GM12872 (cell line): ENCODE results near the gene DRG2.

Source experiments
- TF ChIP-seq, protein P1 (sequence below): IDR thresholded peaks from 3 replicates; pipeline ENCODE4 v1.5.1; 2011; ENCODE audit warnings: low read depth, mild to moderate bottlenecking, low read length, moderate library complexity; ENCODE audit not compliant: insufficient read depth

Gene DRG2

GRCh38 chr17:18108401-18109312 lies 20.9 kb downstream of the DRG2 start, which contains the start of gene MYO15A:
Gene MYO15A (plus strand): TSS chr17:18108756. CDS start chr17:18118801, 10,045 bp downstream.
- TF ChIP-seq, protein P1, sequence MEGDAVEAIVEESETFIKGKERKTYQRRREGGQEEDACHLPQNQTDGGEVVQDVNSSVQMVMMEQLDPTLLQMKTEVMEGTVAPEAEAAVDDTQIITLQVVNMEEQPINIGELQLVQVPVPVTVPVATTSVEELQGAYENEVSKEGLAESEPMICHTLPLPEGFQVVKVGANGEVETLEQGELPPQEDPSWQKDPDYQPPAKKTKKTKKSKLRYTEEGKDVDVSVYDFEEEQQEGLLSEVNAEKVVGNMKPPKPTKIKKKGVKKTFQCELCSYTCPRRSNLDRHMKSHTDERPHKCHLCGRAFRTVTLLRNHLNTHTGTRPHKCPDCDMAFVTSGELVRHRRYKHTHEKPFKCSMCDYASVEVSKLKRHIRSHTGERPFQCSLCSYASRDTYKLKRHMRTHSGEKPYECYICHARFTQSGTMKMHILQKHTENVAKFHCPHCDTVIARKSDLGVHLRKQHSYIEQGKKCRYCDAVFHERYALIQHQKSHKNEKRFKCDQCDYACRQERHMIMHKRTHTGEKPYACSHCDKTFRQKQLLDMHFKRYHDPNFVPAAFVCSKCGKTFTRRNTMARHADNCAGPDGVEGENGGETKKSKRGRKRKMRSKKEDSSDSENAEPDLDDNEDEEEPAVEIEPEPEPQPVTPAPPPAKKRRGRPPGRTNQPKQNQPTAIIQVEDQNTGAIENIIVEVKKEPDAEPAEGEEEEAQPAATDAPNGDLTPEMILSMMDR: no peak

DNA sequence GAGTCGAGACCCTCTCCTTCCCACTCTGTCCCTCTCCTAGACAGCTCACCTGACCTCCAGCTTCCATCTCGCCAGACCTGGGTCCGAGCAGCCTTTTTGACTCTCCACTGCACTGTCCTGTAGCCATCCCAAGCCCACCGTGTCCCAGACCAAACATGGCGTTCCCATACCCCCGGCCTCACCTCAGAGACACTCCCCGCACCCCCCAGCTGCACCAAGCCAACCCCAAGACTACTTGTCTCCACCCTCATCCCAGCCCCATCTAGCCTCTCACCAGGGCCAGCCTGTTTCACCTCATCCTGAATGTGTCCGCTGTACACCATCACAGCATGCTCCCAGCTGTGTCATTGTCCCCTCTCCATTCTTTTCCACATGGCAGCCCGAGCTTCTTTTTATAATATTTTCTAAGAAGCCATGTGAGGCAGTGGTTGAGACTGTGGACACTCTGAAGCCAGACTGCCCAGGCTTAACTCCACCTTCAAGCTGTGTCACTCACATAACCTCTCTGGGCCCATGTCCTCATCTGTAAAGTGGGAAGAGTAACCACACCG lies 22.3 kb downstream of the DRG2 start:
- TF ChIP-seq, protein P1: no peak

DNA sequence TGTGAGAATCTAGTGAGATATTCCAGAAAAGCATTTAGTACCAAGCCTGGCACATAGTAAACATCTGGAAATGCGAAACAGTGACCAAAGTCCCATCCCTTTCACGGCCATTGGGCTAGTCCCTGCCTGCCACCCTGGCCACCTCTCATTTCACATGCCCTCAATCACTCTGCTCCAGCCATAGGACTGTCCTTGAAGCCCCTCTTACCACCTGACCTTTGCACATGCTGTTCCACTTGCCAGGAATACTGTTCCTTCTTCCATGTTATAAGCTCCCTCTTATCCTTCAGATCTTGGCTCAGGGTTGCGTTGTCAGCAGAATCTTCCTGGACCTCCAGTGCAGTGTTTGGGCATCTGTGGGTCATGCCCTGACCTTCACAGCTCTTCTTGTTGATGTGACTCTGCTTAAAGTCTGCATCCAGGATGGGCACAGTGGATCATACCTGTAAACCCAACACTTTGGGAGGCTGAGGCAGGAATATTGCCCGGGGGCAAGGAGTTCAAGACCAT lies 22.9 kb downstream of the DRG2 start:
- TF ChIP-seq, protein P1: no peak

DNA sequence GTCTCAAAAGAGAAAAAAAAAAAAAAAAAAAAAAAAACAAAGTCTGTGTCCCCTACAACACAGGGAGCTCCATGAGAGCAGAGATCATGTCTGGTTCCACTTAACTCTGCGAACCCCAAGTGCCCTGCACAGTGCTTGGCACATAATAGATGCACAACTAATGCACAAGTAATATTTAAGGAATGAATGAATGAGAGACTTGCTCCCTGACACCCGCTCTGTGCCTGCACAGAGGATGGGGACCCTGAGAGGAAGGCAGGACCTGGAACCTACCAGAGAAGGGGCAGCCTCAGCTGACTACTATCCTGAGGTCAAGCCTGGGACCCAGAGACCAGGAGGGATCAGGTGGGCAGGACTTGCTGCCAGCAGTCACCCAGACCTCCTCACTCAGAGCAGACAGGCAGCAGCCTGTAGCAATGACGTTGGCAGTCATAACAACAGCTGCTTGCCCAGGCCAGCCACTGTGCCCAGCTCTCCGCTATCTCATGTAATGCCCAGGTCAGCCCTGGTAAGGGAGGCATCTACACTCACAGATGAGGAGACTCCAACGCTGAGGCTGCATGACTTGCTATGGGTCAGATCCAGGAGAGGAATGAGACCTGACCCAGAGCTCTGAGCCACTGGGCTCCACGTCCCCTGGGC lies 23.7 kb downstream of the DRG2 start:
- TF ChIP-seq, protein P1: no peak

DNA sequence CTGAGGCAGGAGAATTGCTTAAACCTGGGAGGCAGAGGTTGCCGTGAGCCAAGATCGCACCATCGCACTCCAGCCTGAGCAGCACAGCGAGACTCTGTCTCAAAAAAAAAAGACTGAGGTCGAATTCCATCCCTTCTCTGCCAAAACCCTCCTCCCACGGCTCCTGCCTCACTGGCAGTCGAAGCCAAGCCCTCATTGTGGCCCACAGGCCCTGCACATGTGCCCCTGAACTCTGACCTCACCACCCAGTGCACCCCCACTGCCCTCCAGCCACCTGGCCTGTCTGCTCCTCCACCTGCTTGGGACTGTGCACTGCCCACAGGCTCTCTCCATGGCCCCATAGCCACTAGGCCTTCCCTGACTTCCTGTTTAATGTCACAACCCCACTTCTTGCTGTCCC lies 27.8 kb downstream of the DRG2 start:
- TF ChIP-seq, protein P1: no peak

GRCh38 chr17:18116078-18116477 lies 28.3 kb downstream of the DRG2 start:
- TF ChIP-seq, protein P1: no peak

DNA sequence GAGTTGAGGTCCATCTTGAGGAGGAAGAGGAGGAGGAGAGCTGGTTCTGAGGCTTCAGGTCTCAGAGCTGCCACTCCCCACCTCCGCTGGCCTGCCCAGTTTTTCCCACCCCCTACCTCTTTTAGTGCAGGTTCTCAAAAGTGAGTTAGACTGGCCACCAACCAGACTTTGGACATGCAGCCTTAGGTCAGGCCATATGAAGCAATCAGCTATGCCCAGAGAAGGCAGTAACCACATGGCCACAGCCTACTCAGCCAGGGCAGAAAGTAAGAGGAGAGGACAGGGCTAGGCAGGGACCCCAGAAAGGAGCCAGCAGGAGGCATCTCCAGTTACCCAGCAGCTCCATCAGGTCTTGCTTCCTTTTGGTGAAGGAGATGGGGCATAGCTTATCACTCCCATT lies 29.8 kb downstream of the DRG2 start:
- TF ChIP-seq, protein P1: no peak
